ENCODE measurements around the gene ANXA11.
"Not testable (repeated sequence)": the region's sequence is repeated elsewhere in the genome, so short reads cannot be mapped to it uniquely, and the experiment has no call there.

The ANXA11 gene

DNA sequence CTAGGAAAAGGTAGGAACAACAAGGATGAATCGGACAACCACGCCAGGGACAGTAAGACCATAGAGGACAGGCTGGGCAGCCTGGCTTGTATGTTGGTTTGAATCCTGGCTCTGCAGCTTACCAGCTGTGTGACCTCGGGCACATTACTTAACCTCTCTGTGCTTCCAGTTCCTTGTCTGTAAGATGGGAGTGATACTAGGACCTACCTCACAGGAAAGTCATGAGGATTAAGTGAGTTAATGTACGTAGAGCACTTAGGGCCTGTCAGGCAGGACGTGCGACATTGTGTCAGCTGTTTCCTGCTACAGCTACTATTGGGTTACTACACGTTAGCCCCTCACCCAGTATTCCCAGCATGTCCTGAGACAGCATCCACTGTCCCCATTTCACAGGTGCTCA is 40.7 kb downstream of the ANXA11 start:
- DNase-seq = no peak

DNA sequence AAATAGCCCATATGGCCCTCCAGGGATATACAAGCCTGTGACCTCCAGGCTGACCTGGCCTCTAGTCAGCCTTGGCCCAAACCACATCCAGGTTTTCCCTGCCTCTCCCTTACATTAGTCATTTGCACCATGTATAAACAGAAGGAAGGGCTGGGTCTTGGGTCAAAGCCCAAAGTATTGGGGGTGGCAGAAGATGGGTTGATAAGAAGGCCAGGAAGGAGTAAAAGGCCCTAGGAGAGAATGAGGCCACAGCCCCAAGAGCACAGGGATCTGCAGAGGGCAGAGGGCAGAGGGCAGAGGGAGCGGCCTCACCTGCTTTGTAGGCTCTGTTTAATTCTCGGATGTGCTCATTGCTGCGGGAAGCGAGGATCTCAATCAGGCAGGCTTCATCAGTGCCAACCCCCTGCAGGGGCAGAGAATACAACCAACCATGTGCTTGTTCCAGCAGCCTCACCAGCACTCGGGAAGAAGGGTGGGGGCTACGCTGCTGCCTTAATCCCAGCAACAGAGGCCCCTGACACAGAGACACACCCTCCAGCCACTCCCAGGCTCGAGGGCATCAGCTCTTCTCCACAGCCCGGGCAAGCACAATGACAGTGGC is 41.5 kb downstream of the ANXA11 start:
- DNase-seq = no peak

DNA sequence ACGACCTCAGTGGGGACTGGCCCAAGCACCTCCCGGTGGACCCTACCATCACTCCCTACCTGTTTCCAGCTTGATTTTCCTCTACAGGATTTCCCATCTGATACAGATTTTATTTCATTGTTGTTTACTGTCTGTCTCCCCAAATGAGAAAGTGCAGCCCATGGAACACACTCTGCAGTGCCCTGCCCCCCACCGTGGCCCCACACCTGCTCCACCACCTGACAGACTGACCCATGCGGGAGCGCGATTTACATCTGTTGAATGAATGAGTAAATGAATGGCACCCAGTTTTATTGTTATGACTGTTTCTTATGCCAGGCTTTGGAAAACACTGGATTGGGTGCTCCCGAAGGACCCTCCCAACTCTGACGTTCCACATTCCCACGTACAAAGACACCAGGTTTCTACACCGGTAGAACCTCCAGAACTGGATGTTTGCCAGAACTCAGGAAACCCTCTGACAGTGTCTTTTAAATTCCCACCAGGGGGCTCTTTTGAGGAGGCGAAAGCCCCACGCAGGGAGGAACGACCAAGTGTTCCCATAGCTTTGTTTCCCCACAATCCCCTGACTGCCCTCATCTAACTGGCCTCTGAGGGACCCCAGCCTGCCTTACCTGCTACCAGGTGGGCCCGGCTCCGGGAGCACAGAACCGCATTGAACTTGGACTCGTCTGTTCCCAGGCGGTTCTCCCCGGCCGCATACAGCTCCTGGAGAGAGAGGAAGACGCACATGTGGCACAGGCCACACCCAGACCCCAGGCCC is 43.8 kb downstream of the ANXA11 start:
- DNase-seq = no peak

DNA sequence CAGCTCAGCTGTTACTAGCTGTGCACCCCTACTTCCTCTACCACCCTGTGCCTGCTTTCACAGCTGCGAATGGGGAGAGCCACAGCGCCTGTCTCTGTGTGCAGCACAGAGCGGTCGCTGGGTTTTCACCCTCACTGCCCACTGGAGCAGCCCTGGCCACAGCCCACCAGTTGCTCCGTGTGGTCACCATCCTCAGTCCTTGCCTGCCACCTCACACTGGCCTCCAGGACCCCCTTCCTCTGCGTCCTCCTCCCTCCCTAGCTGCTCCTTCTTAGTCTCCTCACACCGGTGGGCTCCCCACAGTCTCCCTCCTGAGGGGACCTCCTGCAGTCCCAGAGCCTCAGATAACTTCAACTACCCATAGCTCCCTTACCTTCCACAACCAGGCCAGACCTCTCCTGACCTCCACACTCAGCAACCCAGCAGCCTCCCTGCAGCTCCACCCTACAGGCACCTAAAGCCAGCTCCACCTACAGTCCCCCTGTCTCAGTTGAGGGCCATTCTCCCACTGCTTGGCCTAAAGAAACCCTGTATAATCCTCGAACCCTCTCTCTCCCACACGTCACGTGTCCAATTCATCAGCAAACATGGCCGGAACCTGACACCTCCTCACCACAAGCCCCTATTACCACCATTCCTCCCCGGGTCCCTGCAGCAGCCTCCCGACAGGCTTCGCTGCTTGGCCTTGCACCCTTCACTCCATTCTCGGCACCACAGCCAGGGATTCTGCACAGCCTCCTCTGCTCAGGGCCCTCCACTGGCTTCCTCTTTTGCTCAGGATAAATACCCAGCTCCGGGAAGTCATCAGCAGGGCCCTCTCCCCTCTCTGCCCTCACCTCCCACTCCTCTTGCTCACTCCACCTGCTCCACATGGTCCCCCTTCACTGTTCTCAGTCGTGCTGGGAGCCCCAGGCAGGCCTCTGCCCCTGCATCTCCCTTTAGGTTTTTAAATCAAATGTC is 44.7 kb downstream of the ANXA11 start:
- DNase-seq = no peak

GRCh38 chr10:80159166-80159873 is 46.0 kb downstream of the ANXA11 start:
- no peak for DNase-seq

- no peak for DNase-seq
These were observed 46.7 kb downstream of the ANXA11 start for GRCh38 chr10:80158598-80159127.

DNA sequence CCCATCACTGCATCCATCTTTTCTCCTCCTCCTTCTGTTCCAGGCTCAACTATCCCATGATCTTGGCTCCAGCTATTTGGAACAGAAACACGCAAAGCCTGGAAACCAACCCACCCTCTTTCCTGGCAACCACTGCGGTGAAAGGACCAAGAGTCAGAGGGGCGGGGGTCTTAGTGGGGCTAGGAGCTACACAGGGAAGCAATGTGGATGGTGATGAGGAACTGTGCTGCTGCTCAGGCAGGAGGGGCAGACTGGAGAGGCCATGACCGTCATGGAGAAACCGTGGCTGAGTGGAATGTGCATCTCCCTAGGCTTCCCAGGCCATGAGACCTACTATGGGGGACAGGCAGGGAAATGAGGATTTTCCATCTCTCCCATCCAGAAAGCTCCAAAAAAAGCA is 47.2 kb downstream of the ANXA11 start:
- DNase-seq = no peak

DNA sequence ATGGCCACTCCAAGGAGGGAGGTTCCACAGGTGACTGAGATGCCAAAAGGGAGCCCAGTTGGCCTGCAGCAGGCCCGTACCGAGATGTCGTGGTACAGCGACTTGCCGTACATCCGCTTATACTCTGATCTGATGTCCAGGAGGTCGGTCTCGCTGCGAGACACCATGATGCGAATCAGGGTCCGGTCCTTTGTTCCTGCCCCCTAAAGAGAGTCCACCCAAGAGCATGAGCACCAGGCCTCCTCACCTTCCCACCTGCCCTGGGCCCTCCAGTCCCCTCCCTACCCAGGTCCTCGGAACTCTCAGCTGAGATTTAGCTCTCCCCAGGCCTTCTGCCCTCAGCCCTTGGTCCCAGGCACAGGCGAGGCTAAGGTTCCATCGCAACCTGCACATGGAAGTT is 47.8 kb downstream of the ANXA11 start:
- no peak for DNase-seq

DNA sequence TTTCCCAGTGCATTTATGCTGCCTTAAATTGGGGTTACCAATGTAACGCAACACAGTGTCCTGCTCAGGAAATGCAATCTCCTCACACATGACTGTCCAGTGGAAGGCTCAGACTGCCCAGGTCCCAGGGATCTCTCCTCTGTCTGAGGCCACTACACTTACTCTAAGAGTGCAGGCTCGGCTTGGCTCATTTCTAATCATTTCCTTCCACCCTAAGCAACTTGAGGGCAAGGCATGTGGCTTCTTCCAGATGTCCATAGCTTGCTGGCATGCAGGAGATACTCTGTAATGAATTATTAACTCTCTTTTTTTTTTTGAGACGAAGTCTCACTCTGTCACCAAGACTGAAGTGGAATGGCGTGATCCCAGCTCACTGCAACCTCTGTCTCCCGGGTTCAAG is 49.1 kb downstream of the ANXA11 start:
- DNase-seq = no peak

- no peak for DNase-seq
These were observed 49.6 kb downstream of the ANXA11 start for GRCh38 chr10:80155696-80156215.

DNA sequence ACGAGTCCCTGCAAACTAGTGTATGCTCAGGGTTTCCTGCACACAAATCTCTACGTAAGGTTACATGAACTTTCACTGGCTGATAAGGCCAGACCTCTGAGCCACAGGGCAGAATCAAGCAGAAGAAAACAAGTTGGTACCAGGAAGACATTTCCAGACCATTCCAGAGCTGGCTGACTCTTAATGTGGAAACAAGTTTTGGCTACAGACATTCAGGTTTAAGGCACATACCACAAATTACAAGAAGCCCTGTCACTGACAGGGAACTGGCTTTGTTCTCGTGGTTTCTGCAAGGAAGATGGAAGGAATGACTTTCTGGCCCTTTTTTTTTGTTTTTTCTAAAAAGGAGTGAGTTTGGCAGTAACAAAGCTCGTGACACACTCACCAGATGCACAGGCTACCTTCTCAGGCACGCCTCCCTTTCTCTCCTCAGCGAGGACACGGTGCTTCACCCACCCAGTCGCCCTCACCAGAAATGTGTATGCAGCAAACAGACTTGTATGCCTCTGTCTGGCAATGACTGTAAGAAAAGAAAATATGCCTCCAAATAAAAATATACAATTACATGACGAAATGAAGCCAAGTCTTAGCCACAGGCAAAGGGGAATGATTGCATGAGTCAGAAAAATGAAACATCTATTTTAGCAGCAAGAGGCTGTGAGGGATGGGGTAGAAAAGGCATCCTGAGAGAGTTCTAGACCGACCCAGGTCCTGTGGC is 50.2 kb downstream of the ANXA11 start:
- no peak for DNase-seq

DNA sequence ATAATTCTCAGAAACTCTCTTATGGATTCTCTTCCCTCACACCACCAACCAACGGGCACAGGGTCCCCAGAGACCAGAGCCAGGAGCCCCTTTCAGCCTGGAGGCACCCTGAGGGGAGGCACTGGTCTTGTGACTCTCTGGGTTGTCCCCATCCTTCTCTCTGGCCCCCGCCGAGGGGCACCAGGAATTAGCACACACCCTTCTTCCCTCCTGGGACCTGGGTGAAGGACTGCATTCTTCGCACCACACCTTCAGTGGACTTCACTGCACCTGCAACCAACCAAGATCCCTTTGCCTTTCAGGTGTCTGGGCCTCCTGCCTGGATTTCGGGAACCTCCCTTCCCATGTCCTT is 50.7 kb downstream of the ANXA11 start:
- no peak for DNase-seq

DNA sequence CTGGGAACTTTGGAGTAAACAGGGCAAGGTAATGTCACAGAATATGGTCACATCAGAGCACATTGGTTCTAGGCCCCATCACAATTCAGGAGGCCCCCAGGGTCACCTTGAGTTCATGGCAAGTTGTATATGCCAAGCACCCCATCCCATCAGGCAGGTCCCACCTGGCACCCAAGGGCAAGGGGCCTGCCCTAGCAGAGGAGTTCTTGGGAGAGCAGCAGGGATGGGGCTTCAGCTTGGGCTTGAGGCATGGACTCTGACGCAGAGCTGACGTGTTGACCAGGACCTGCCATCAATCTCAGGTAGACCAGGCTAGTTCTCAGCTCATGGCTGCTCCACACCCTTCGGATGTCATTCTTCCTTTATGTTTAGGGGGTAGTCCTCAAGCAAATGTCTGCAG is 51.9 kb downstream of the ANXA11 start:
- no peak for DNase-seq

DNA sequence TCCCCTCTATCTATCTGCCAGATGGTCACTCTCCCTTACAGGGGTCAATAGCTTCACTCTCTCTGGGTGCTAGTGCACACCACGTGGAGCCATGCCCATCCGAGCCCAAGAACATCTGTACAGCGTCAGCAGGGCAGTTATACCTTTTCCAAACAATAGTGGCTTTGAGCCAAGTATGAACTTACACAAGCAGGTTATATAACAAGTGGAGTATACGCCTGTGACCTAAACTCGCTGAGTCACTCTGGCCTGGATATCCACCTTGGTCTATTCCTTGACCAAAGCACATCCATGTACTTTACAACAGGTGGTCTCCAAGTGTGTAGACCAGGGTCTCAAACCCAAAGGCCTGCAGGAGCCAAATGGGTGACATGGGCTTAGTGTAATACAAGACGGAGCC is 52.5 kb downstream of the ANXA11 start:
- DNase-seq = no peak

GRCh38 chr10:80150172-80150571 is 55.2 kb downstream of the ANXA11 start:
- no peak for DNase-seq

GRCh38 chr10:80149123-80149522 is 56.2 kb downstream of the ANXA11 start:
- DNase-seq = no peak

DNA sequence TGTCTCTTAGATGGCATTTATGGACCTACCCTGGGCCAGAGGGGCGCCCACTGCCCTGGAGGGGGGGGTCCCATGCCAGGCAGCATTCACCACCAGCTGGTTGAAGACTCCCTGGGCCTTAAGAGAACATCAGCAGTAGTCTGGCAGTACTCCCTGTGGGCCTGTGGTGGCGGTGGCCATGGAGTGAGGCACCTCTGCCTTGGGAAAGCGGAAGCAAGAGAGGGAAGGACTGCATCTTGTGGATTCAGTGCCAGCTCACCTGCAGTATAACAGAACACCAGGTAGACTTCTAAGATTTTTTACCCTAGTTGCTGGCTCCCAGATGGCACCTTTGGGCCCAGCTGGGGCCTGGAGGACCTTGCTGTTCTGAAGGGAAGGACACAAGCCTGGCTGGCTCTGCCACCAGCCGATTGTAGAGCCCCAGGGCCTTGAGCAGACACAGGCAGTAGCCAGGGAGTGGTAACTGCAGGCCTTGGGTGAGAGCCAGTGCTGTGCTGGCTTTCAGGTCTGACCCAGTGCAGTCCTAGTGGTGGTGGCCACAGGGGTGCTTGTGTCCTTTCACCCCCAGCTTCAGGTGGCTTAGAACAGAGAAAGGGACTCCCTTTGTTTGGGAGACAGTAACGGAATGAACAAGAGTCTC is 57.1 kb downstream of the ANXA11 start:
- no peak for DNase-seq

- DNase-seq = no peak
These were observed 58.4 kb downstream of the ANXA11 start for GRCh38 chr10:80146918-80147317.

- DNase-seq = not testable (repeated sequence)
These were observed 59.7 kb downstream of the ANXA11 start for GRCh38 chr10:80145406-80146308.

GRCh38 chr10:80144696-80145131 is 60.6 kb downstream of the ANXA11 start:
- DNase-seq = peak; percentile 11
